HG02588 (cell line): Measurements from ENCODE around the gene MND1.
"Not testable (repeated sequence)": the region's sequence is repeated elsewhere in the genome, so short reads cannot be mapped to it uniquely, and the experiment has no call there.

Source experiments
- ATAC-seq: cut with Tn5 transposase; IDR thresholded peaks from one replicate; pipeline ENCODE4 v1.9.1; 2021; ENCODE audit warnings: mild to moderate bottlenecking, moderate library complexity; ENCODE audit not compliant: unreplicated experiment

The MND1 gene

GRCh38 chr4:153401501-153401900 is 57.0 kb downstream of the MND1 start:
- ATAC-seq, result no peak

- ATAC-seq, result no peak
These were observed 57.9 kb downstream of the MND1 start for GRCh38 chr4:153402366-153402765.

GRCh38 chr4:153403726-153404125 is 59.2 kb downstream of the MND1 start:
- ATAC-seq, result no peak

GRCh38 chr4:153407906-153408305 is 63.4 kb downstream of the MND1 start:
- no peak for ATAC-seq

- no peak for ATAC-seq
These were observed 64.4 kb downstream of the MND1 start for GRCh38 chr4:153408932-153409331.

- ATAC-seq, result no peak
These were observed 64.9 kb downstream of the MND1 start for GRCh38 chr4:153409412-153409811.

GRCh38 chr4:153409924-153410501 is 65.5 kb downstream of the MND1 start:
- ATAC-seq, result no peak

GRCh38 chr4:153413842-153414241 is 69.4 kb downstream of the MND1 start:
- no peak for ATAC-seq

GRCh38 chr4:153416456-153416855 is 72.0 kb downstream of the MND1 start:
- ATAC-seq, result not testable (repeated sequence)

- ATAC-seq, result no peak
These were observed 73.6 kb downstream of the MND1 start for GRCh38 chr4:153418121-153418520.

GRCh38 chr4:153418558-153418957 is 74.1 kb downstream of the MND1 start:
- ATAC-seq, result no peak

GRCh38 chr4:153419029-153419428 is 74.5 kb downstream of the MND1 start:
- ATAC-seq, result no peak

GRCh38 chr4:153419673-153420278 is 75.3 kb downstream of the MND1 start:
- no peak for ATAC-seq

GRCh38 chr4:153420361-153420760 is 75.9 kb downstream of the MND1 start:
- ATAC-seq, result no peak

GRCh38 chr4:153421941-153422340 is 77.5 kb downstream of the MND1 start:
- ATAC-seq, result peak; percentile 82

GRCh38 chr4:153426207-153426885 is 81.9 kb downstream of the MND1 start:
- no peak for ATAC-seq

GRCh38 chr4:153427363-153428071 is 83.0 kb downstream of the MND1 start:
- ATAC-seq, result no peak

GRCh38 chr4:153428941-153429475 is 84.5 kb downstream of the MND1 start:
- no peak for ATAC-seq

- ATAC-seq, result peak; percentile 94
These were observed 88.7 kb downstream of the MND1 start for GRCh38 chr4:153432965-153433753.

GRCh38 chr4:153433754-153434105 is 89.2 kb downstream of the MND1 start:
- ATAC-seq, result no peak

GRCh38 chr4:153434190-153434589 is 89.7 kb downstream of the MND1 start:
- no peak for ATAC-seq
